HG03520 (cell line): Measurements from ENCODE around the gene ASIC5.
A peak's percentile ranks its signal among the peaks of the same experiment; 100 is the strongest.
"Not testable (repeated sequence)": the region's sequence is repeated elsewhere in the genome, so short reads cannot be mapped to it uniquely, and the experiment has no call there.

Source experiments
- ATAC-seq: cut with Tn5 transposase; IDR thresholded peaks from one replicate; pipeline ENCODE4 v1.9.1; 2021; ENCODE audit warnings: mild to moderate bottlenecking, moderate library complexity; ENCODE audit not compliant: unreplicated experiment

Gene ASIC5

GRCh38 chr4:155802190-155802959 lies 63.7 kb downstream of the ASIC5 start:
- ATAC-seq, result no peak

- no peak for ATAC-seq
Observed at GRCh38 chr4:155800685-155801343, 65.3 kb downstream of the ASIC5 start.

DNA sequence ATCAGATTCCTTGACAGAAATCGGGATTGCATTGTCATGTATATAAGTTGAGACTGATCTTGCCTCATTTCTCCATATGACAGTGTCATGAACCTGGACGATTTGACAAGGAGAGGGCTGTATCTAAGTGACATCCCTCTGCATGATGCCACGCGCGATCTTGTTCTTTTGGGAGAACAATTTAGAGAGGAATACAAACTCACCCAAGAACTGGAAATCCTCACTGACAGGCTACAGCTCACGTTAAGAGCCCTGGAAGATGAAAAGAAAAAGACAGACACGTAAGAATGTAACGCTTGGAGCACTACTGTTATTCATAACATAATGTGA lies 66.3 kb downstream of the ASIC5 start:
- no peak for ATAC-seq

DNA sequence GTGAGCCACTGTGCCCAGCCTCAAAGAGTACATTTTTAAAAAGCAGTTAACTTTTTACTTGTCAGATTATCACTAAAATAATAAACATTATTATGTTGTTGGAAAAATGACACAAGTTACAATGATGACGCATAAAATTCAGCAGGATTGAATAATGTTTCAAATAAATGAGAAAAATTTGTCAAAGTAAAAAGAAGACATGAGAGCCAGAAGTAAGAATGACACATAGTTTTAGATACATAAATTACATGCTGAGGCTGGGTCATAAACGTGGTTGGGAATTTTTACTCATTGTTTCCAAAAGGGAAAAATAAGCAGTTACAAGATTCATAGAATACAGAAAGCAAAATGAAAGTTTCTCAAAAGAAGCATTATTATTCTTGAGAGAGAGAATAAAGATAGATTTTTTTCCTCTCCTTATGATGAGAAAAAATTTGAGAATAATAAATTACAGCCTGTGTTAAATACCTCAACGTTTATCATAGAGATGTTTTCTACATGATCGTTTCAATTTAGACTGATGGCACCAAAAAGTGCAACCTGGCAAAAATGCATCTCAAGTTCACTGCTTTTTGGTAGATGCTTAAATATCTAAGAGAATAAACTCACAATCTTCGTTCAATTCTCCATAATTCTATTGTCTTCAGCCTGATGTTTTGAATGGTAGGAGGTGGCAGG lies 66.8 kb downstream of the ASIC5 start:
- no peak for ATAC-seq

DNA sequence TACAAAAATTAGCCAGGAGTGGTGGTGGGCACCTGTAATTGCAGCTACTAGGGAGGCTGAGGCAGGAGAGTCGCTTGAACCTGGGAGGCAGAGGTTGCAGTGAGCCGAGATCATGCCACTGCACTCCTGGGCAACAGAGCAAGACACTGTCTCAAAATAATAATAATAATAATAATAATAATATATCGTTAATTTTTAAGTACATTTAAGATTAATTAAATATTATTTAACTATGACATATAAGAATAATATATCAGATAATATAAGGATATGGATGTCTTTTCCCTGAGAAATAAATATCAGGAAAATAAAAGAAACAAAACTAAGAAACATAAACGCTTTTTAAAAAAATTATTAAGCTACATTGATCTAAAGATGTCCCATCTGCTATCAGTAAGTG lies 68.5 kb downstream of the ASIC5 start:
- ATAC-seq, result not testable (repeated sequence)

DNA sequence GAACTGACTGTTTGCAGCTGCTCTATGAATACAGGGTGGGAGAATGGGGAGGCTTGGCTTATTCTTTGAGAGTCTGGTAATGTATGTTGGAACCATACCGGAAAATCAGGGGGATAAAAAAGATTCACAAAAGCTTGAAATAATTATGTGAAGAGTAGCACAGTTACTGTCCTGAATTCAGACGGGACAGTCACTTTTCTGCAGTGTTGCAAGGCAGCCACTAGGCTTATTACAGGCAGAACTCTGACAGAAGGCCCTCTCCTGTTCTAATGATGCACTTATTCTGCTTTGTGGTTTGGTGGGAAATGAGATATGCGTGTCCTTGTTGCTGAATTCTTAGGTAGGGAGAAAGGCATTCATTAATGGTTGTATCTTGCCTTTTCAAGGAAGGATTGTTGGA lies 70.1 kb downstream of the ASIC5 start:
- peak; percentile 93 for ATAC-seq

GRCh38 chr4:155794589-155795236 lies 71.4 kb downstream of the ASIC5 start:
- no peak for ATAC-seq

DNA sequence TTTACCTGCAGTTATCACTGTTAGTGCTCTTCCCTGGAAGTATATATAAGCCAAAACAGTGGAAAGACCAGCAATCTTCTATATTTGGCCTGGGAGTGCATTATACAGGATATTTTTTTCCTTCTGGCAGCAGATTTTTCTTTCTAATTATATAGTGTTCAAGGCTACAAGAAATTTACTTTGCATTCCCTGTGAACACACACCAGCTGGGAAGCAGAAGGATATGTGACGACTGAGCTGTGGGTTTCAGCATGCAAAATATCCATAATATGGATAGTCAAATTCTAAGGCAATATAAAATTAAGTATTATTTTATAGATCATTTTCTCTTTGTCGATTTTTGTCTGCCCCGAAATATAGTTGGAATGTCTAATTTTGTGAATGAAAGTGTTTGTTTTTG lies 76.1 kb downstream of the ASIC5 start:
- ATAC-seq, result no peak

GRCh38 chr4:155789391-155789790 lies 76.7 kb downstream of the ASIC5 start:
- no peak for ATAC-seq

DNA sequence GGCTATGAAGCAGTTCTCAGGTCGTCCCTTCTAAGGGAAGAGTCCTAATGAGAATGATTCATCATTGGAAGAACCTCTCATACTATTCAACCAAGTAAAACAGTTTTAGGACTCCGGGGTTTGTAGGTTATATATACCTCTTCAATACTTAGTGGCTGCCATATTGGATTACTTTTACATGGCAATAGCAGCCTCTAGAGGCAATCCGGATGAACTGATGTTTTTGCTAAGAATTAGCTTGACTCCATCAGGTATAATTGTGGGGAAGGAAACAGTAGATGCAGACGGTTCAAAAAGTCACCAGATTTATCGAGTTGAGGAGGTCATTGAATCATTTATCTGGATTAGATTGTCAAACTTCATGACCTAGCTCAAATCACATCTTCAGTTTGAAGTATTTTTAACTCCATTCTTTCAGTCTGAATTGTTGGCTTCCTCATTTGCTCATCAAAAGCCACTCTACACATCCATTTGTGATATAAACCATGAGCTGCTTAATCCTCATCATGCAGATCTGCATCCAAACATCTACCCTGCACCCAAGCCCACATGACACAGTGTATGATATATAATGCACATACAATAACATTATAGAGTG lies 78.9 kb downstream of the ASIC5 start:
- ATAC-seq, result peak; percentile 98

GRCh38 chr4:155785828-155786227 lies 80.2 kb downstream of the ASIC5 start:
- no peak for ATAC-seq

- no peak for ATAC-seq
Observed at GRCh38 chr4:155784637-155785036, 81.4 kb downstream of the ASIC5 start.

- ATAC-seq, result no peak
Observed at GRCh38 chr4:155781249-155781831, 84.7 kb downstream of the ASIC5 start.

- no peak for ATAC-seq
Observed at GRCh38 chr4:155780775-155781174, 85.3 kb downstream of the ASIC5 start.
